GM18870 (cell line): Measurements from ENCODE around the gene POTEB2.
"Not testable (repeated sequence)": the region's sequence is repeated elsewhere in the genome, so short reads cannot be mapped to it uniquely, and the experiment has no call there.

Source experiments
- ATAC-seq: cut with Tn5 transposase; IDR thresholded peaks from one replicate; pipeline ENCODE4 v1.9.1; 2021; ENCODE audit warnings: moderate library complexity; ENCODE audit not compliant: unreplicated experiment

Gene POTEB2

DNA sequence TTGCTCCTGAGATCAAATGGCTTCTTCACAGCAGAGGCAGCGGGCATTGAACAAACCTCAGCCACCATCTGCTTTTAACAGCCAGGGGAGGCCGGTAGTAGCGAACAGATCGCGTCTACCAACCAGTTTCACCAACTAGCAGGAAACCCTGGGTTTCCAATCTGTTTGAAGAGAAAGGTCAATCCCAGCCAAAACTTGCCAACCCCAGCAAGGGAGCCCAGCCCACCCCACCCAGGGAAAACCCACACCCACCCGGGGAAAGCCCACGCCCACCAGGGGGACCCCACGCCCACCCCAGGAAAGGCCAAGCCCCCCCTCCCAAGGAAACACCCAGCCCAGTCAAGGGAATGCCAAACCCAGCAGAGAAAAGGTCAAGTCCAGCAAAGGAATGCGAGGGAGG, at the start of gene POTEB2:
POTEB2 (minus strand) TSS at position 101 of the 400 bp plus-strand sequence; CDS start at position 68, 33 bp downstream.
- not testable (repeated sequence) for ATAC-seq

DNA sequence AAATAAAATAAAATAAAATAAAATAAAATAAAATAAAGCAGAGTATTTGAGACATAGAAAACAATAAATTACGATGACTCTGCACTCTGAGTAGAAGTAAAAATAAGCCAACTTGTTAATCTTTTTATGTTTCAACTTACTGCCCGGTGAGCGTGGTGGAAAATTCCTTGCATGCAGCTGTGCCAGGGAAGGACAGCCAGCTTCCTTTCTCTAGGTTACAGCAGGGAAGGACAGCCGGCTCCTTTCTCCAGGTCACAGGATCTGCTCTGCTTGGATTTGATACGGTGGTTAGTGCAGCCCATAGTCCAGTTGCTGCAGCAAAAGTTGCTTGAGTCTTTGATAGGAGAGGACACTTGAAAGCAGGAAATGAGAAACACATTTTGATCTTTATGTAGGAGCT, 13.8 kb upstream of the POTEB2 start:
- not testable (repeated sequence) for ATAC-seq

DNA sequence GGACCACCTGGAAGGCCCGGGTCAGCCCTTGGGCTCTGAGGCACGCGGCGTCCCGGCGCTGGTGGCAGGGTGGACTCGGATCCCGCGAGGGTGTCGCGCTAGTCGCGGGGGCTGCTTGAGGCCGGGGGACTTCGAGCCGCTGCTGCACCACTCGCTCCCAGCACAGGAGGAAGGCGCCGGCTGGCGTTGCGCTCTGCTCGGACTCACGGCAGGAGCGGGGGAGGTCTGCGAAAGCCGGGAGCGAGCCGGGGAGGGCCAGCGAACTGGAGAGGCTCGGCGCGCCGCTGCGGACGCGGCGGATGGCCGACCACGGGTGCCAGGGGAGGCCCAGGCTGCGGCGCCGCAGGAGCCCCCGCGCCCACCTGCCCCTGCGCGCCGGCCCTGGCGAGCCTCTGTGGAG, 12.3 kb upstream of the POTEB2 start:
- ATAC-seq: not testable (repeated sequence)

DNA sequence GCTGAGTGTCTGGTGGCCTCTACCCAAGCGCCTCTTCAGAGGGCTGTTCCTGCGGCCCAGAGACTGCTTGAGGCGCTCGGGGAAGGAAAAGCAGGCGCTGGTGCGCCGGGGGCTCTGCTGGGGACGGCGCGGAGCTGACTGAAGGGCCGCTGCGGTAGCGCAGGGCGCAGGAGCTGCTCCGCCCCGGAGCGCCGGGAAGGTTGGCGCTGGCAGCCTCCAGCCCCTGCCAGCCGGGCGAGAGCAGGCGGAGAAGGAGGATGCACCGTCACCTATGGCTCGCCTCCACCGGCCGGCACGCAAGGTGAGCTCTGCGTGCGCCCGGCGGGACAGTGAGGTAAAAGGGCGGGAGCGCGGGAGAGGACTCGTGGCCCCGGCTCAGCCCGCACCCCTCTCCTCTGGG, 11.7 kb upstream of the POTEB2 start:
- ATAC-seq: not testable (repeated sequence)
